ENCODE data around the gene FHIT.

FHIT gene

GRCh38 chr3:60501314-60501713, 749.9 kb downstream of the FHIT start:
- H3K4me3 ChIP-seq (ENCODE audit: low read length) = no peak overlapping the region
- TF ChIP-seq CTCF (IDR thresholded peaks at IDR 0.05; ENCODE audit: low read depth, low read length, poor library complexity, severe bottlenecking) (no peak), EZH2phosphoT487 (IDR thresholded peaks at IDR 0.05; ENCODE audit: borderline replicate concordance, low read length) (no peak)
- no peaks in the 10 kb centered on the region for H3K9me2 ChIP-seq (replicated peaks; ENCODE audit: control insufficient read depth, low read length)
- H3F3A ChIP-seq (ENCODE audit: control insufficient read depth, insufficient read depth) = no peaks in the 10 kb centered on the region
- no peak overlapping the region for H3K27ac ChIP-seq (ENCODE audit: low read depth, low read length)
- H3K36me3 ChIP-seq (ENCODE audit: control insufficient read depth, low read length) = no peaks in the 10 kb centered on the region
- H3K4me1 ChIP-seq (ENCODE audit: control insufficient read depth, low read length) = peaks cover 4% of the 10 kb centered on the region; the same call in 1 of the 2 replicates
- H3K79me2 ChIP-seq (ENCODE audit: control insufficient read depth, low read length) = no peaks in the 10 kb centered on the region
- H3K4me2 ChIP-seq (ENCODE audit: low read length) = no peak overlapping the region
- H3K27me3 ChIP-seq (ENCODE audit: control insufficient read depth, low read length) = no peaks in the 10 kb centered on the region
- H3K9me3 ChIP-seq (ENCODE audit: control insufficient read depth, insufficient read depth, low read length) = no peaks in the 10 kb centered on the region
- H4K20me1 ChIP-seq (ENCODE audit: control insufficient read depth, insufficient read depth, low read depth, low read length) = no peaks in the 10 kb centered on the region

GRCh38 chr3:60497902-60498301, 753.4 kb downstream of the FHIT start:
- TF ChIP-seq EZH2phosphoT487 (IDR thresholded peaks at IDR 0.05; ENCODE audit: borderline replicate concordance, low read length) = no peak
- TF ChIP-seq CTCF (IDR thresholded peaks at IDR 0.05; ENCODE audit: low read depth, low read length, poor library complexity, severe bottlenecking) = no peak
- H3K4me2 ChIP-seq (ENCODE audit: low read length) = no peak overlapping the region
- H3K4me1 ChIP-seq (ENCODE audit: control insufficient read depth, low read length) = no peaks in the 10 kb centered on the region
- H4K20me1 ChIP-seq (ENCODE audit: control insufficient read depth, insufficient read depth, low read depth, low read length) = no peaks in the 10 kb centered on the region
- H3K9me3 ChIP-seq (ENCODE audit: control insufficient read depth, insufficient read depth, low read length) = no peaks in the 10 kb centered on the region
- H3F3A ChIP-seq (ENCODE audit: control insufficient read depth, insufficient read depth) = no peaks in the 10 kb centered on the region
- no peak overlapping the region for H3K27ac ChIP-seq (ENCODE audit: low read depth, low read length)
- H3K27me3 ChIP-seq (ENCODE audit: control insufficient read depth, low read length) = no peaks in the 10 kb centered on the region
- no peaks in the 10 kb centered on the region for H3K36me3 ChIP-seq (ENCODE audit: control insufficient read depth, low read length)
- H3K79me2 ChIP-seq (ENCODE audit: control insufficient read depth, low read length) = no peaks in the 10 kb centered on the region
- H3K4me3 ChIP-seq (ENCODE audit: low read length) = no peak overlapping the region
- no peaks in the 10 kb centered on the region for H3K9me2 ChIP-seq (replicated peaks; ENCODE audit: control insufficient read depth, low read length)

- H3K9me2 ChIP-seq (replicated peaks; ENCODE audit: control insufficient read depth, low read length) = no peaks in the 10 kb centered on the region
- no peaks in the 10 kb centered on the region for H4K20me1 ChIP-seq (ENCODE audit: control insufficient read depth, insufficient read depth, low read depth, low read length)
- peaks cover 40% of the 10 kb centered on the region for H3K4me1 ChIP-seq (ENCODE audit: control insufficient read depth, low read length)
- no peaks in the 10 kb centered on the region for H3K36me3 ChIP-seq (ENCODE audit: control insufficient read depth, low read length)
- TF ChIP-seq CTCF (IDR thresholded peaks at IDR 0.05; ENCODE audit: low read depth, low read length, poor library complexity, severe bottlenecking) (no peak), EZH2phosphoT487 (IDR thresholded peaks at IDR 0.05; ENCODE audit: borderline replicate concordance, low read length) (no peak)
- no peak overlapping the region for H3K4me2 ChIP-seq (ENCODE audit: low read length)
- H3K27me3 ChIP-seq (ENCODE audit: control insufficient read depth, low read length) = no peaks in the 10 kb centered on the region
- no peaks in the 10 kb centered on the region for H3K9me3 ChIP-seq (ENCODE audit: control insufficient read depth, insufficient read depth, low read length)
- H3F3A ChIP-seq (ENCODE audit: control insufficient read depth, insufficient read depth) = no peaks in the 10 kb centered on the region
- H3K4me3 ChIP-seq (ENCODE audit: low read length) = no peak overlapping the region
- no peak overlapping the region for H3K27ac ChIP-seq (ENCODE audit: low read depth, low read length)
- no peaks in the 10 kb centered on the region for H3K79me2 ChIP-seq (ENCODE audit: control insufficient read depth, low read length)
Observed at GRCh38 chr3:60490992-60491391, 760.3 kb downstream of the FHIT start.

- Histone ChIP-seq H3K27ac (ENCODE audit: low read depth, low read length) (no peak overlapping the region), H4K20me1 (ENCODE audit: control insufficient read depth, insufficient read depth, low read depth, low read length) (no peaks in the 10 kb centered on the region), H3K4me3 (ENCODE audit: low read length) (no peak overlapping the region), H3K79me2 (ENCODE audit: control insufficient read depth, low read length) (no peaks in the 10 kb centered on the region), H3K4me2 (ENCODE audit: low read length) (no peak overlapping the region), H3K27me3 (ENCODE audit: control insufficient read depth, low read length) (no peaks in the 10 kb centered on the region), H3F3A (ENCODE audit: control insufficient read depth, insufficient read depth) (no peaks in the 10 kb centered on the region), H3K9me3 (ENCODE audit: control insufficient read depth, insufficient read depth, low read length) (no peaks in the 10 kb centered on the region; the same call in 1 of the 2 replicates), H3K4me1 (ENCODE audit: control insufficient read depth, low read length) (no peaks in the 10 kb centered on the region), H3K9me2 (replicated peaks; ENCODE audit: control insufficient read depth, low read length) (no peaks in the 10 kb centered on the region), H3K36me3 (ENCODE audit: control insufficient read depth, low read length) (no peaks in the 10 kb centered on the region)
- TF ChIP-seq EZH2phosphoT487 (IDR thresholded peaks at IDR 0.05; ENCODE audit: borderline replicate concordance, low read length) = no peak
- no peak for TF ChIP-seq CTCF (IDR thresholded peaks at IDR 0.05; ENCODE audit: low read depth, low read length, poor library complexity, severe bottlenecking)
Observed at GRCh38 chr3:60475096-60475495, 776.2 kb downstream of the FHIT start.
